Left ventricle myocardium superior (tissue), 1 donor: ENCODE data around the gene RBM38. TPM values are rescaled to one million over a fixed set of nuclear protein-coding genes. Genes with fewer than 3 reads are reported as not detected.

ENCODE experiments used
- ATAC-seq: fragments of 200-7000 bp; cut with Tn5 transposase; one replicate; pipeline ENCODE4 v1.9.1; 2020; ENCODE audit warnings: mild to moderate bottlenecking, moderate library complexity
- DNase-seq: peaks from one replicate; pipeline ENCODE4 v3.0.0-alpha.2; 2020
- intact Hi-C: fragments of 100-400 bp; cut with micrococcal nuclease; formaldehyde crosslinking; loops from one replicate; pipeline ENCODE4 v1.11.0; 2022
- total RNA-seq: library from RNA; stranded (reverse); fragmentation: NEBNext Ultra II Directional; extraction: Animal tissue kit (Norgen Biotek cat#: 25700); gene quantifications from one replicate; pipeline ENCODE4 v1.2.1, GENCODE V29; 2021
- donor health status: DM: no; HTN: yes; CAD: no; lungs with severe emphysema.

Gene RBM38
- total RNA-seq, 1 donor from 2014 or later: 89.3 TPM

- intact Hi-C loops: no loop called here
- DNase-seq: peak; percentile 95
- ATAC-seq: peak; percentile 88
These were observed 49.7 kb downstream of the RBM38 start for GRCh38 chr20:57440678-57441509.

- no peak for ATAC-seq
- no peak for DNase-seq
- intact Hi-C loops: no loop called here
These were observed 50.4 kb downstream of the RBM38 start for GRCh38 chr20:57441510-57442154.

- ATAC-seq (no peak), DNase-seq (no peak)
- intact Hi-C loops: no loop called here
These were observed 51.1 kb downstream of the RBM38 start for GRCh38 chr20:57442158-57442887.

- DNase-seq (no peak), ATAC-seq (no peak)
- intact Hi-C loops: no loop called here
These were observed 51.7 kb downstream of the RBM38 start for GRCh38 chr20:57442888-57443239.

- DNase-seq (no peak), ATAC-seq (no peak)
- intact Hi-C loops: no loop called here
These were observed 52.4 kb downstream of the RBM38 start for GRCh38 chr20:57443349-57444265.

GRCh38 chr20:57444394-57445048 lies 53.3 kb downstream of the RBM38 start:
- intact Hi-C loops: no loop called here

GRCh38 chr20:57445298-57445697 lies 54.1 kb downstream of the RBM38 start:
- ATAC-seq (peak; percentile 39), DNase-seq (peak; percentile 65)
- intact Hi-C loops: no loop called here

More at GRCh38 chr20:57444394-57445048, 53.3 kb downstream of the RBM38 start:
- no peak for DNase-seq
- no peak for ATAC-seq

- intact Hi-C loops: no loop called here
- DNase-seq: no peak
- no peak for ATAC-seq
These were observed 54.6 kb downstream of the RBM38 start for GRCh38 chr20:57445774-57446173.

GRCh38 chr20:57448764-57449354 lies 57.7 kb downstream of the RBM38 start:
- intact Hi-C loops: no loop called here
- no peak for DNase-seq
- no peak for ATAC-seq

- DNase-seq (no peak), ATAC-seq (no peak)
- intact Hi-C loops: no loop called here
These were observed 58.5 kb downstream of the RBM38 start for GRCh38 chr20:57449398-57450354.

- peak; percentile 54 for ATAC-seq
- peak; percentile 60 for DNase-seq
- intact Hi-C loops: no loop called here
These were observed 59.2 kb downstream of the RBM38 start for GRCh38 chr20:57450419-57450818.

GRCh38 chr20:57450931-57451330 lies 59.7 kb downstream of the RBM38 start:
- no peak for ATAC-seq
- intact Hi-C loops: no loop called here
- no peak for DNase-seq

GRCh38 chr20:57451431-57451794 lies 60.2 kb downstream of the RBM38 start:
- intact Hi-C loops: no loop called here
- no peak for DNase-seq
- no peak for ATAC-seq

- intact Hi-C loops: no loop called here
- no peak for DNase-seq
- peak; percentile 83 for ATAC-seq
These were observed 60.8 kb downstream of the RBM38 start for GRCh38 chr20:57451795-57452661.

- DNase-seq (no peak), ATAC-seq (no peak)
- intact Hi-C loops: no loop called here
These were observed 64.2 kb downstream of the RBM38 start for GRCh38 chr20:57455386-57455785.

- intact Hi-C loops: no loop called here
- ATAC-seq: no peak
- no peak for DNase-seq
These were observed 64.9 kb downstream of the RBM38 start for GRCh38 chr20:57456116-57456515.
